Esophagus squamous epithelium (tissue), 4 donors: ENCODE results near the gene RPL3.

Experiments
- CTCF ChIP-seq, 6 experiments: fragments of 450-650 bp in 4 of 6; fragments of 200-600 bp in 2 of 6; sonication (generic) in 2 of 6; IDR thresholded peaks; one replicate each; pipeline ENCODE4 v1.5.1; 2016 to 2019; ENCODE audit warnings: antibody characterized with exemption in 6 of 6, mild to moderate bottlenecking in 4 of 6, moderate library complexity in 4 of 6
- POLR2A ChIP-seq, 4 donors: fragments of 450-650 bp; IDR thresholded peaks; one replicate each; pipeline ENCODE4 v1.6.1; 2017; ENCODE audit warnings: antibody characterized with exemption in 4 of 4, mild to moderate bottlenecking in 4 of 4, moderate library complexity in 3 of 4

- TF ChIP-seq POLR2A (IDR thresholded peaks at IDR 0.05): peak in 2 of 4 donors; percentile 29 to 58
- no peak for TF ChIP-seq CTCF (IDR thresholded peaks at IDR 0.05)
Observed at GRCh38 chr22:39292561-39293074, 26.8 kb downstream of the RPL3 start.
